OCI-LY7 (cell line): Measurements from ENCODE around the gene SLC22A1. TPM values are rescaled to one million over a fixed set of nuclear protein-coding genes. Genes with fewer than 3 reads are reported as not detected.
"Not testable (repeated sequence)": the region's sequence is repeated elsewhere in the genome, so short reads cannot be mapped to it uniquely, and the experiment has no call there.

ENCODE experiments used
- BruUV-seq: library from RNA; stranded (reverse); fragments of 400-500 nt; replicated peaks from 2 replicates; lab custom pipeline; 2021; lab: Mats Ljungman, UMichigan
- CTCF ChIA-PET: fragments of 300-600 bp; sonication (Branson Sonifier 250); formaldehyde crosslinking; loops from one replicate; lab custom pipeline; 2022; ENCODE audit warnings: antibody characterized with exemption; ENCODE audit not compliant: unreplicated experiment; lab: Charles Lee
- POLR2A ChIA-PET: fragments of 300-600 bp; sonication (Branson Sonifier 250); formaldehyde crosslinking; loops from one replicate; lab custom pipeline; 2022; ENCODE audit warnings: antibody characterized with exemption; lab: Charles Lee
- DNase-seq: peaks from one replicate; pipeline ENCODE4 v3.0.0-alpha.2; 2015; ENCODE audit warnings: low spot score
- H2AFZ ChIP-seq: fragments of 200-600 bp; sonication (generic), shearing (Covaris generic); 2 replicates; pipeline ENCODE4 v1.6.1; 2014; ENCODE audit warnings: mild to moderate bottlenecking, antibody characterized with exemption, low read length, moderate library complexity
- H3K27ac ChIP-seq: fragments of 200-600 bp; sonication (generic); 2 replicates; pipeline ENCODE4 v1.5.1; 2014; ENCODE audit warnings: mixed run types, low read depth, mild to moderate bottlenecking, moderate library complexity, low read length, inconsistent platforms; ENCODE audit not compliant: poor library complexity, severe bottlenecking
- H3K36me3 ChIP-seq: fragments of 200-600 bp; sonication (generic); 2 replicates; pipeline ENCODE4 v1.6.1; 2014; ENCODE audit warnings: mild to moderate bottlenecking, antibody characterized with exemption, low read length, moderate library complexity, mixed read lengths; ENCODE audit not compliant: insufficient read depth
- H3K4me1 ChIP-seq: fragments of 200-600 bp; sonication (generic); 2 replicates; pipeline ENCODE4 v1.5.1; 2014; ENCODE audit warnings: mild to moderate bottlenecking, low read length; ENCODE audit not compliant: insufficient read depth, poor library complexity, severe bottlenecking
- H3K4me2 ChIP-seq: fragments of 200-600 bp; sonication (generic); 2 replicates; pipeline ENCODE4 v1.6.1; 2014; ENCODE audit warnings: mild to moderate bottlenecking, low read length
- H3K4me3 ChIP-seq: fragments of 200-600 bp; sonication (generic); 2 replicates; pipeline ENCODE4 v1.5.1; 2014; ENCODE audit warnings: mild to moderate bottlenecking, low read depth, low read length; ENCODE audit not compliant: poor library complexity, severe bottlenecking
- H3K79me2 ChIP-seq: fragments of 200-600 bp; sonication (generic); 2 replicates; pipeline ENCODE4 v1.6.1; 2016; ENCODE audit warnings: low read depth, mild to moderate bottlenecking, low read length, moderate library complexity, mixed read lengths; ENCODE audit not compliant: insufficient read depth
- H3K9me2 ChIP-seq: fragments of 200-600 bp; sonication (generic); 2 replicates; pipeline ENCODE4 v1.6.1; 2016; ENCODE audit warnings: mild to moderate bottlenecking, low read length, mixed read lengths; ENCODE audit not compliant: insufficient read depth
- H3K9me3 ChIP-seq: fragments of 200-600 bp; sonication (generic); 2 replicates; pipeline ENCODE4 v1.6.1; 2014; ENCODE audit warnings: mild to moderate bottlenecking, mixed run types, low read length, mixed read lengths
- H4K20me1 ChIP-seq: fragments of 200-600 bp; sonication (generic); 2 replicates; pipeline ENCODE4 v1.6.1; 2014; ENCODE audit warnings: mild to moderate bottlenecking, antibody characterized with exemption, low read length, moderate library complexity, mixed read lengths; ENCODE audit not compliant: insufficient read depth
- EZH2phosphoT487 ChIP-seq: fragments of 200-600 bp; sonication (generic); IDR thresholded peaks from 2 replicates; pipeline ENCODE4 v1.6.1; 2018; ENCODE audit warnings: low read depth, borderline replicate concordance, mild to moderate bottlenecking, mixed run types, antibody characterized with exemption, low read length, moderate library complexity, mixed read lengths
- intact Hi-C: fragments of 100-400 bp; cut with micrococcal nuclease; formaldehyde crosslinking; loops from one replicate; pipeline ENCODE4 v1.10.0; 2022; ENCODE audit not compliant: unreplicated experiment
- total RNA-seq, 2 experiments: library from RNA; depleted of rRNA in 1 of 2; stranded (reverse); fragments of >200 nt in 1 of 2; shearing (Covaris generic) in 1 of 2; gene quantifications; 2 replicates each; pipeline ENCODE4 v1.2.3, GENCODE V29; 2014 to 2022
- TF ChIP-seq, protein P1 (sequence below): fragments of 200-600 bp; sonication (generic); conservative IDR thresholded peaks from 2 replicates; pipeline ENCODE4 v1.5.1; 2014; ENCODE audit warnings: mild to moderate bottlenecking, antibody characterized with exemption, low read length, moderate library complexity, mixed read lengths

Gene SLC22A1
- total RNA-seq, 2 experiments from 2014 or later = not detected

DNA sequence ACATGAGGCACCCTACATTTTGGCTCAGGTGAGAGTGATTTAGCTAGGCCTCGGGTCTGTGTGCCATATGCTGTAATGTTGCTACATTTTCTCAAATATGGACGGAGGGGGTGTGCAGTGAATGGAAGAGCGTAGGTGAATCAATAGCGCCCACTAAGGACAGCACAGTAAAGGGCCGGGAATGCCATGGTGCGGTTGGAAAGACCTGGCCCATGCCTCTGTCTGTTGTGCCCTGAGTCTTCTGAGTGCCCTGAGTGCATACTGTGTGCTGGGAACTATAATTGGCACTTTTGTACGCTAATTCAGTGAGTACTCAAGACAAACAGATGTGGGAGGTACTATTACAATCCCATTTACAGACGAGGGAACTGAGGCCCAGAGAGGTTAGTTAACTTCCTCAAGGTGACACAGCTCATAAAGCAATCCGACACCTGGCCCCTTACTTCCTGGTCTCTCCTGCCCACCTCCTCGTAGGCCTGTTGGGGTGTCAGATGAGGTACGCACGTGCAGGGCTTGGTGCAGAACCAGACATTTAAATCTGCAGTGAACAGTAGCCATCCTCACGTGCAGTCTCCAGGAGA is 17.3 kb downstream of the SLC22A1 start:
- Histone ChIP-seq H3K4me2 (no peak overlapping the region), H3K4me3 (no peak overlapping the region), H4K20me1 (no peaks in the 10 kb centered on the region), H3K36me3 (no peaks in the 10 kb centered on the region), H3K4me1 (no peaks in the 10 kb centered on the region), H3K9me2 (no peaks in the 10 kb centered on the region), H2AFZ (peak overlapping the region; percentile 40; the same call in 1 of the 2 replicates), H3K79me2 (no peaks in the 10 kb centered on the region), H3K9me3 (no peaks in the 10 kb centered on the region), H3K27ac (no peak overlapping the region)
- intact Hi-C loops = loop anchor here (1.0 to 5.0 kb wide), 2 partner anchors 317 to 393 kb away; no protein-coding TSS in a partner anchor
- DNase-seq = no peak
- BruUV-seq = no TSS peak
- POLR2A ChIA-PET = interaction anchor here (1.0 kb wide), 1 partner anchor 11 kb away, joined by 3 read pairs; no protein-coding TSS in a partner anchor
- CTCF ChIA-PET = interaction anchor here (0.6 kb wide), 1 partner anchor 48 kb away, joined by 3 read pairs; no protein-coding TSS in a partner anchor
- TF ChIP-seq EZH2phosphoT487 = no peak

DNA sequence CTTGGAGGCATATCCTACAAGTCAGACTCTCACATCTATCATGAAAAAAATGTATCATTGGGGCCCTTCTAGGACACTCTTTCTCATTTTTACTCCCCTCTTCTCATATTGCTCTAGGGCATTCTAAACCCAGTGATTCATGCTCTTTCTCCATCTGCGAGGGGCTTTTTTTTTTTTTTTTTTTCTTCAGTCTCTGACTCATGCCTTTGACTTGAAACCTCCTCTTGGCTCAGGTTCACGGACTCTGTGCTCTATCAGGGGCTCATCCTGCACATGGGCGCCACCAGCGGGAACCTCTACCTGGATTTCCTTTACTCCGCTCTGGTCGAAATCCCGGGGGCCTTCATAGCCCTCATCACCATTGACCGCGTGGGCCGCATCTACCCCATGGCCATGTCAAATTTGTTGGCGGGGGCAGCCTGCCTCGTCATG is 17.8 kb downstream of the SLC22A1 start:
- BruUV-seq = no TSS peak
- intact Hi-C loops = loop anchor here (5.0 kb wide), 1 partner anchor 393 kb away; no protein-coding TSS in a partner anchor
- H3K4me2 ChIP-seq = no peak overlapping the region

DNA sequence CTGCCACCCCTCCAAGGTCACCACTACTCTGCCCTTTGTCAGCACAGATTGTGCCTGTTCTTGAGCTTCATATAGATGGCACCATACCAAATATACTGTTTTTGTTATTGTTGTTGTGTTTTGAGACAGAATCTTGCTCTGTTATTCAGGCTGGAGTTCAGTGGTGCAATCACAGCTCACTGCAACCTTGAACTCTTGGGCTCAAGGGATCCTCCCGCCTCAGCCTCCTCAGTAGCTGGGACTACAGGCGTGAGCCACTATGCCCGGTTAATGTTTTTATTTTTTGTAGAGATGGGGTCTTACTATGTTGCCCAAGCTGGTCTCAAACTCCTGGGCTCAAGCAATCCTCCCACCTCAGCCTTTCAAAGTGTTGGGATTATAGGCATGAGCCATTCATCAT is 18.9 kb downstream of the SLC22A1 start:
- H3K4me2 ChIP-seq, H3K4me1 ChIP-seq, H3K79me2 ChIP-seq, H3K36me3 ChIP-seq, H3K9me2 ChIP-seq, BruUV-seq, H3K9me3 ChIP-seq, H2AFZ ChIP-seq, H4K20me1 ChIP-seq, H3K27ac ChIP-seq, intact Hi-C loops, POLR2A ChIA-PET, H3K4me3 ChIP-seq, CTCF ChIA-PET, DNase-seq: not testable (repeated sequence)

More for the DNA sequence above, 17.8 kb downstream of the SLC22A1 start:
- H3K36me3 ChIP-seq = no peaks in the 10 kb centered on the region
- no peaks in the 10 kb centered on the region for H3K79me2 ChIP-seq
- POLR2A ChIA-PET = no interaction called here
- H2AFZ ChIP-seq = no peak overlapping the region
- no peak for TF ChIP-seq EZH2phosphoT487
- TF ChIP-seq, protein P1, sequence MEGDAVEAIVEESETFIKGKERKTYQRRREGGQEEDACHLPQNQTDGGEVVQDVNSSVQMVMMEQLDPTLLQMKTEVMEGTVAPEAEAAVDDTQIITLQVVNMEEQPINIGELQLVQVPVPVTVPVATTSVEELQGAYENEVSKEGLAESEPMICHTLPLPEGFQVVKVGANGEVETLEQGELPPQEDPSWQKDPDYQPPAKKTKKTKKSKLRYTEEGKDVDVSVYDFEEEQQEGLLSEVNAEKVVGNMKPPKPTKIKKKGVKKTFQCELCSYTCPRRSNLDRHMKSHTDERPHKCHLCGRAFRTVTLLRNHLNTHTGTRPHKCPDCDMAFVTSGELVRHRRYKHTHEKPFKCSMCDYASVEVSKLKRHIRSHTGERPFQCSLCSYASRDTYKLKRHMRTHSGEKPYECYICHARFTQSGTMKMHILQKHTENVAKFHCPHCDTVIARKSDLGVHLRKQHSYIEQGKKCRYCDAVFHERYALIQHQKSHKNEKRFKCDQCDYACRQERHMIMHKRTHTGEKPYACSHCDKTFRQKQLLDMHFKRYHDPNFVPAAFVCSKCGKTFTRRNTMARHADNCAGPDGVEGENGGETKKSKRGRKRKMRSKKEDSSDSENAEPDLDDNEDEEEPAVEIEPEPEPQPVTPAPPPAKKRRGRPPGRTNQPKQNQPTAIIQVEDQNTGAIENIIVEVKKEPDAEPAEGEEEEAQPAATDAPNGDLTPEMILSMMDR = no peak
- H4K20me1 ChIP-seq = no peaks in the 10 kb centered on the region
- CTCF ChIA-PET = no interaction called here
- H3K9me3 ChIP-seq = no peaks in the 10 kb centered on the region
- H3K4me1 ChIP-seq = no peaks in the 10 kb centered on the region
- H3K27ac ChIP-seq = no peak overlapping the region
- no peaks in the 10 kb centered on the region for H3K9me2 ChIP-seq
- H3K4me3 ChIP-seq = no peak overlapping the region
- DNase-seq = no peak
